Limb (tissue), 2 donors: ENCODE results near the gene PDCD11.

Source experiments
- DNase-seq, 2 donors: peaks; one replicate each; pipeline ENCODE4 v3.0.0-alpha.2; 2016; ENCODE audit errors: extremely low spot score in 2 of 2

The PDCD11 gene

GRCh38 chr10:103417601-103418000 lies 21.2 kb downstream of the PDCD11 start:
- no peak for DNase-seq

DNA sequence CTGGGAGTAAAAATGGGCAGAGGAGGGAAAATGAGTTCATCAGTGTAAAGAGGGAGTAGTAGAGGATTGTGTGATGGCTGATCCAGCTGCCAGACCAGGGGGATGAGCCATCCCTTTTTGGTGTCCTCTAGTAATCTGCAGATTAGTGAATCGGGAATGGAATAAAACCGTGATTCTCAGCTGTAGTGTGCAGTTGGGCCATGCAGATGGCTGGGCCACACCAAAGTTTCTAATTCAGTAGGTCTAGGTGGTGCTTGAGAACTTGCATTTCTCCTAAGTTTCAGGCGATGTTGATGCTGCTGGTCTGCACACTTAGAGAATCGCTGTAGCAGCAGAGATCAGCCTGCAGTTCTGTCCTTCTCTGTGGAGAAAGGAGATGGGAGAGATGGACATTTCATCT lies 22.7 kb downstream of the PDCD11 start:
- DNase-seq, result no peak

DNA sequence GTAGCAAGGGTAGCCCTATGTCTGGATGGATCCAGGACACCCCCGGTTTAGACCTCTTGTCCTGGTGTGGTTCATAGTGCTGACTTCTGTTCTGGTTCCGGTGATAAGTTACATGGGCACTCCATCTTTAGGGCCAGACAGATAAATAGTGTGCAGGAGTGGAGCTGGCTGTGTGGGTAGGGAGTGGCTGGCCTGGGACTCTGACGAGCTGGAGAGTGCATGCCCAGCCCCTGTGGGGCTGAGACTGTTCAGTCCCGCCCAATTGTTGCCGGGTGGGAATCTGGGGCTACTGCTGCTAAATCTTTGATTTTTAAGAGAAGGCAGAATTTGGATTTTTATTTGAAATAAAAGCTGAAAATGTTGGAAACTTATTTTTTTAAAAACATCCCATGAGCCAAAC lies 27.3 kb downstream of the PDCD11 start:
- no peak for DNase-seq

DNA sequence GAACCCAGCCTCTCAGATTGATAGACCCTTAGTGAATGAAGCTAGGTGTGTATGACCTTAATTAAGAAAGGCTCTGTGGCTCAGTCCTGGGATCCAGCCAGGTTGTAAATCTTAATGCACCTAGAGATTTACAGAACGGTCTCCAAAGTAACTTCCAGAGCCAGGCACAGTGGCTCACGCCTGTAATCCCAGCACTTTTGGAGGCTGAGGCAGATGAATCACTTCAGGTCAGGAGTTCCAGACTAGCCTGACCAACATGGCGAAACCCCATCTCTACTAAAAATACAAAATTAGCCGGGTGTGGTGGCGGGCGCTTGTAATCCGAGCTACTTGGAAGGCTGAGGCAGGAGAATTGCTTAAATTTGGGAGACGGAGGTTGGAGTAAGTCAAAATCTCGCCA lies 31.4 kb downstream of the PDCD11 start:
- DNase-seq, result no peak

- no peak for DNase-seq
Observed at GRCh38 chr10:103428989-103429643, 32.7 kb downstream of the PDCD11 start.

- DNase-seq, result no peak
Observed at GRCh38 chr10:103429647-103430046, 33.2 kb downstream of the PDCD11 start.

DNA sequence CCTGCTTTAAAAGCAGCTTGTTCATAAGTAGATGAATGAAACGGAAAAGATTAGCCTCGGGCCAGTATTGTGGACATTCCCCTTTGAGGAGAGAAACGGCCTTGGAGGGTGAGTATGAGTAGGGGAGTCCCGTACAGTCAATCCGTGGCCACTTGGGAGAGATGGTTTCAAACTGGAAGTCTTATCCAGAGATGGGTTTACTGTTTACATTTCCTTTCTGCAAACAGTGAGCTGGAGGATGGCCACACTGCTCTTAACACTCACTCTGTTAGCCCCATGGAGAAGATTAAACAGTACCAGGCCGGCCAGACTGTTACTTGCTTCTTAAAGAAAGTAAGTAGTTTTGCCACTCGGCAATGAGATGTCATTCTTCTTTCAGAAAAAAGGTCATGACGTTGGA lies 35.5 kb downstream of the PDCD11 start:
- DNase-seq, result no peak

DNA sequence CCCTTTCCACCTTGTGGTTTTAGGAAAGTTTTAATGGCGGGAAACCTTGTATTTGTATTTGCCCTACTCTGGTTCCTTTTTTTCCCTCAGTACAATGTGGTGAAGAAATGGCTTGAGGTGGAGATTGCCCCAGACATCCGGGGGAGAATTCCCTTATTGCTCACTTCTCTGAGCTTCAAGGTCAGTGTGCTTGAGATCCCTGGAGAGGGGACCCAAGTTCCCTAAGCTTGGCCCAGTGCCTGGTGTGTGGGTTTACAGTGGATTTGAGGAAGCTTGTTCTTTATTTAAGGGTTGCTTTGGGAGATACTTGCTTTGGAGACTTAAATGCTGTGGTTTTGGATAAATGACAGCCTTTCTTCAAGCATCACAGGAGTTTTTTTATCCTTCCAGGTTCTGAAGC lies 37.4 kb downstream of the PDCD11 start:
- DNase-seq, result no peak

DNA sequence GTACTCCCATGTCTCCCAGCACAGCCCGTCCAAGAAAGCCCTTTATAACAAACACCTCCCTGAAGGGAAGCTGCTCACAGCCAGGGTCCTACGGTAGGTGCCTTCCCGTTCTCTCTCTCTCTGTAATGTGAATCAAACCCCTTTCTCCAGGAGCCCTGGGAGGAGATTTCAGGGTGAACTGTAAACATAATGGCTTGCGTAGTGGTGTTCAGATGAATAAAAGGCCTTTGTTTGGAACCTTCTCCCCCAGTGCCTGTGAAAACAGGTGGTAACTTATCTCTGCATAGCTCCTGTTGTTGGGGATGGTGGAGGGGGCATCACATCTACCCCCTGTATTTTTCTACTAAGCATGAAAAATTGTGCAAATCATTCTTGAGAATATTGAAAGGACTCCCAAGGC lies 43.4 kb downstream of the PDCD11 start:
- DNase-seq, result no peak

DNA sequence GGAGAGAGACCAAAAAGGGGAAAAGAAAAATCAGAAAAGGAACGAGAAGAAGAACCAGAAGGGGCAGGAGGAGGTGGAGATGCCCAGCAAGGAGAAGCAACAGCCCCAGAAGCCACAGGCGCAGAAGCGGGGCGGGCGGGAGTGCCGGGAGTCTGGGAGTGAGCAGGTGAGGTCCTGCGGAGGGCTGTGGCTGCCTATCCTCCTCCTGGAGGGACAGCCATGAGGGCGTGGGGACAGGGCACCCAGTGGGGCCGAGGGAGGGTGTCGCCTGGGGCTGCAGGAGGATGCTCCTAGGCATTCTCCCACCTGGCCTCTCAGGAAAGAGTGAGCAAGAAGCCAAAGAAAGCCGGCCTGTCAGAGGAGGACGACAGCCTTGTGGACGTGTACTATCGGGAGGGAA lies 44.0 kb downstream of the PDCD11 start:
- no peak for DNase-seq

DNA sequence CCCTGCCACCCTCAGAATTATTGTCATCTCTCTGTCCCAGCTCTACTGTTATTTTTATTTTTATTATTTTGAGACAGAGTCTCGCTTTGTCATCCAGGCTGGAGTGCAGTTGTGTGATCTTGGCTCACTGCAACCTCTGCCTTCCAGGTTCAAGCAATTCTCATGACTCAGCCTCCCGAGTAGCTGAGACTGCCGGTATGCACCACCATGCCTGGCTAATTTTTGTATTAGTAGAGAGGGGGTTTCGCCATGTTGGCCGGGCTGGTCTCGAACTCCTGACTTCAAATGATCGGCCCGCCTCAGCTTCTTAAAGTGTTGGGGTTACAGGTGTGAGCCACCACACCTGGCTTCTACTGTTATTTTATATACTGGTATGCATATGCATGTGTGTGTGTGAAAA lies 44.8 kb downstream of the PDCD11 start:
- no peak for DNase-seq

DNA sequence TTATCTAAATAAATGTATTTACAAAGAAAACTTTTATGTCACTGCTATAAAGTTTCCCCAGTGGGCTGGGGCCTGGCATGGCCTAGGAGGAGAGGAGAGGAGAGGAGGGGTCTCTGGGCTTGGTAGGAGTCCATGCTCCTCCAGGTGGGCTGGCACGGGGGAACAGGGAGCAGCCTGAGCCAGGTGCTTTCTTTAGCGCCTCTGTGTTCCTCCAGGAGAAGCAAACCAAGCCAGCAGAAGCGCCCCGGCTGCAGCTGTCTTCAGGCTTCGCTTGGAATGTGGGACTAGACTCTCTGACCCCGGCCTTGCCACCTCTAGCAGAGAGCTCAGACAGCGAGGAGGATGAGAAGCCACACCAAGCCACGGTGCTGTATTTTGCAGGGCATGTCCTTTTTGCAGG lies 45.2 kb downstream of the PDCD11 start:
- DNase-seq, result no peak

DNA sequence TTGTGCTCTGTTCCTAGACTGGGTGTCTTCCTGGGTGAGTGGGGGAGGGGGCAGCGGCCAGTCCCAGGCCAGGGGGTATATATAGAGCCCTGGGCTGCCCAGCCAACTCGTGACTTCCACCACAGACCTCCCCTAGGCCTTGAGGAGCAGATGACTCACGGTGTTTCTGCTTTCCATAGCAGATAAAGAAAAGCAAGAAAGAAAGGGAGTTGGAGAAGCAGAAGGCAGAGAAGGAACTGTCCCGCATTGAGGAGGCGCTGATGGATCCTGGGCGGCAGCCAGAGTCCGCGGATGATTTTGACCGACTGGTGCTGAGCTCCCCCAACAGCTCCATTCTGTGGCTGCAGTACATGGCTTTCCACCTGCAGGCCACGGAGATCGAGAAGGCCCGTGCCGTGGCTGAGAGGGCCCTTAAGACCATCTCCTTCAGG lies 45.6 kb downstream of the PDCD11 start:
- no peak for DNase-seq

DNA sequence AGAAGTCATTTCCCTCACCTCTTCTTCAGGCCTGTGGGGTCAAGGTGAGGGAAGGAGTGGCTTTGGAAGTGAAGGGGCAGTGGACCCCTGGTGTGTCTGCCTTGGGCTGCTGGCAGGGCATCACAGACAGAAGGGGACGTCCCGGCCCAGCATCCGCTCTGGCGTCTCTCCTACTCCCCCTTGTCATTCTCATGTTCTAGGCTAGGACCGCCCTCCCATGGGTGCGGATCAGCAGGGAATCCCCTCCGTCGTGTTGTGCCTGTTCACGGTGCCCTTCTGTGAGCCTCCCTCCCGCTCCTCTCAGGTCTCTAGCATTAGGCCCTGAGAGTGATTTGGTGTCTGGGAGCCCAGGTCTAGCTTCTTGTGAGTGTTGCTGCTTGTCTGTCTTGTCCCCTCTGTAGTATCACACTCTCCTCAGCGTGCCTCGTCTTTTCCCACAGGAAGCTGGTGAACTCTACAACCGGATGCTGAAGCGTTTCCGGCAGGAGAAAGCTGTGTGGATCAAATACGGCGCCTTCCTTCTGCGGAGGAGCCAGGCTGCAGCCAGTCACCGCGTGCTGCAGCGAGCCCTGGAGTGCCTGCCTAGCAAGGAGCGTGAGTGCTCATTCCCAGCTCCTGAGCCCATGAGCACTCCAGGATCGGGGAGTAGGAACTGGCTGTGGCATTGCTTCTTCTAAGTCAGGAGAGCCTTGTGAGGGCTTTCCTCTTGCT lies 47.2 kb downstream of the PDCD11 start:
- DNase-seq, result no peak

GRCh38 chr10:103444478-103444877 lies 48.1 kb downstream of the PDCD11 start:
- no peak for DNase-seq

- DNase-seq, result no peak
Observed at GRCh38 chr10:103445366-103445765, 48.9 kb downstream of the PDCD11 start.

- no peak for DNase-seq
Observed at GRCh38 chr10:103445767-103446567, 49.5 kb downstream of the PDCD11 start.

- no peak for DNase-seq
Observed at GRCh38 chr10:103447187-103447586, 50.8 kb downstream of the PDCD11 start.

DNA sequence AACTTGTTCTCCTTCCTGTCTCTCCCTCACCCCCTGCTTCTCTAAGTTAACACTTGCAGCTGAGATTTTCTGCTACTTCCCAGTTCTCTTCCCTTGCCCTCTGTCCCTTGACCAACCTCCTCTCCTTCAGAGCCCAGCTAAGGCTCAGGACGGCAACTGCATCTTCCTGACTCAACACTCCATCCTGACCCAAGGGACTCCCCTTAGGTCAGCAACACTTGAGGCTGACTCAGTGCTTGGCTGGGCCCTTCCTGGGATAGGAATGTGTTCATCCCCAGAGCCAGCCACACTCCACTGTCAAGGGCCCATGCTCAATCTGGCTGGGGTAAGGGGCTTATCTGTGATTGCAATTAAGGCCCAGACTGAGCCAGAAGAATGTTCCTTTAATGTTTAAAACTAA lies 52.3 kb downstream of the PDCD11 start:
- no peak for DNase-seq

DNA sequence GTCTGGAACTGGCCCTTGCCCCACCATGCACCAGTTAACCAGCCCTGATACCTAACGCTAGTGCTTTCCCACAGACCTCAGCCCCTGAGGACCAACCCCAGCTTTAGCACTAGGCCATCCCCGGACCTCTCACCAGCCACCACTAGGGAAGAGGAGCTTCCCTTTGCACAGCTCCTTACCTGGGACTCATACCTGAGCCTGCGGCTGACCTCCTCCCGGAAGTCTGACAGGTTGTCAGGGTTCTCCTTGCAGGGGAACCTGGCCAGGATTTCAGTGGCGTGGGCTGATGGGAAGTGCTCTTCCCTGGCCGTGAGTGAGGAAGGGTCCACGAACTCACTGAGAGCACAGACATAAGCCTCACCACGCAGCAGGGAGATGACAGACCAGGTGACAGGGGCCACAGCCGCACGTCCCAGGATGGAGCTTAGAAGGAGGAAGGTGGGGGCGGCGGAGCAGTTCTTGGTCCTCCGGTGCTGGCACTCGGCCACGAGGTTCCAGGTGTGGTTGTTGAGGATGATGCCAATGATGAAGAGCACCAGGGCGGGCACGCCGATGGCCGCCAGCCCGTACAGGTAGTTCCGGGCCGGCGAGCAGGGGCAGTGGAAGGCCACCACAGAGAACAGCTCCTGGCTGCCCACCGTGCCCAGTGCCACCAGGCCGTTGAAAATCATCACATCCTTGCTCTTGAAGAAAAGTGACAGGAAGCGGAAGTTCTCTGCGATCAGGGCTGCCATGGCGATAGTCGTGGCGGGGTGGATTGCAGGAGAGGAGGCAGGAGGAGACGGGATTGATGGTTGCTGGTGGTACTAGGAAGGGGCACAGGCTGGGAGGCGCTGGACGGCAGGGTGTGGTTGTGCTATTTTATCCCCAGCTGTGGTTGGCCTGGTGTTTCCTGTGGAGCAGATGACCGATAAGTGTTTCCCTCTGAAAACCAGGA lies 53.0 kb downstream of the PDCD11 start:
- DNase-seq, result no peak

GRCh38 chr10:103450201-103450695 lies 53.8 kb downstream of the PDCD11 start:
- no peak for DNase-seq
